ENCODE measurements around the gene C4B. TPM values are rescaled to one million over a fixed set of nuclear protein-coding genes. Genes with fewer than 3 reads are reported as not detected.
A peak's percentile ranks its signal among the peaks of the same experiment; 100 is the strongest.
"Not testable (repeated sequence)": the region's sequence is repeated elsewhere in the genome, so short reads cannot be mapped to it uniquely, and the experiment has no call there.

Gene C4B
- total RNA-seq, 1 experiment from 2014 or later, result 3.7 TPM

GRCh38 chr6:32047855-32048766 is 33.5 kb downstream of the C4B start (continued):
- peak; percentile 92 for TF ChIP-seq CTCF (IDR thresholded peaks at IDR 0.05)

- DNase-seq (ENCODE audit: low spot score); H3K27me3 Mint-ChIP-seq (ENCODE audit: low read depth); POLR2A ChIA-PET; H3K36me3 Mint-ChIP-seq; H3K9me3 Mint-ChIP-seq; H3K4me3 Mint-ChIP-seq; ATAC-seq; H3K4me1 Mint-ChIP-seq; H3K27ac Mint-ChIP-seq: not testable (repeated sequence)
- CTCF ChIA-PET, result interaction anchor here (1.7 to 3.5 kb wide), 6 partner anchors 10 to 97 kb away, joined by 4 to 20 read pairs (median 15); partner anchors contain the start of gene FKBPL
Observed at GRCh38 chr6:32049149-32049548, 34.6 kb downstream of the C4B start.

- H3K36me3 Mint-ChIP-seq; H3K4me3 Mint-ChIP-seq; ATAC-seq; H3K27ac Mint-ChIP-seq; H3K4me1 Mint-ChIP-seq; CTCF ChIA-PET; POLR2A ChIA-PET; H3K27me3 Mint-ChIP-seq (ENCODE audit: low read depth); H3K9me3 Mint-ChIP-seq; DNase-seq (ENCODE audit: low spot score): not testable (repeated sequence)
Observed at GRCh38 chr6:32049736-32050135, 35.1 kb downstream of the C4B start.

- no peak for TF ChIP-seq SP1 (CRISPR knock-in tag; conservative IDR thresholded peaks at IDR 0.05)
- TF ChIP-seq JAZF1 (CRISPR knock-in tag; IDR thresholded peaks at IDR 0.05), result no peak
- TF ChIP-seq PRDM15 (CRISPR knock-in tag; IDR thresholded peaks at IDR 0.05), result no peak
- TF ChIP-seq SOX15 (CRISPR knock-in tag; IDR thresholded peaks at IDR 0.05), result no peak
- no peak for TF ChIP-seq HMGA2 (CRISPR knock-in tag; IDR thresholded peaks at IDR 0.05)
- TF ChIP-seq ZNF425 (CRISPR knock-in tag; conservative IDR thresholded peaks at IDR 0.05), result no peak
- no peak for TF ChIP-seq ZMAT4 (CRISPR knock-in tag; IDR thresholded peaks at IDR 0.05)
- no peak for TF ChIP-seq JUN (CRISPR knock-in tag; IDR thresholded peaks at IDR 0.05)
- no peak for TF ChIP-seq USF2 (CRISPR knock-in tag; IDR thresholded peaks at IDR 0.05)
- TF ChIP-seq NFE2L1 (CRISPR knock-in tag; IDR thresholded peaks at IDR 0.05), result no peak
- CTCF ChIA-PET, result no interaction called here
- Mint-ChIP-seq H3K27ac (no peak overlapping the region), H3K36me3 (no peaks in the 10 kb centered on the region), H3K4me3 (no peak overlapping the region), H3K9me3 (no peaks in the 10 kb centered on the region), H3K27me3 (ENCODE audit: low read depth) (no peaks in the 10 kb centered on the region; the same call in 1 of the 2 replicates), H3K4me1 (peaks cover 2% of the 10 kb centered on the region; the same call in 1 of the 2 replicates)
- ATAC-seq (no peak), DNase-seq (ENCODE audit: low spot score) (no peak)
- POLR2A ChIA-PET, result no interaction called here
Observed at GRCh38 chr6:32050562-32050961, 36.0 kb downstream of the C4B start.

GRCh38 chr6:32052626-32053025 is 38.0 kb downstream of the C4B start:
- CTCF ChIA-PET; ATAC-seq; H3K36me3 Mint-ChIP-seq; POLR2A ChIA-PET; H3K9me3 Mint-ChIP-seq; H3K4me1 Mint-ChIP-seq; H3K4me3 Mint-ChIP-seq; DNase-seq (ENCODE audit: low spot score); H3K27me3 Mint-ChIP-seq (ENCODE audit: low read depth); H3K27ac Mint-ChIP-seq: not testable (repeated sequence)

- H3K27ac Mint-ChIP-seq; H3K27me3 Mint-ChIP-seq (ENCODE audit: low read depth); DNase-seq (ENCODE audit: low spot score); H3K4me3 Mint-ChIP-seq; CTCF ChIA-PET; H3K9me3 Mint-ChIP-seq; POLR2A ChIA-PET; ATAC-seq; H3K4me1 Mint-ChIP-seq; H3K36me3 Mint-ChIP-seq: not testable (repeated sequence)
Observed at GRCh38 chr6:32053314-32053713, 38.7 kb downstream of the C4B start.

- H3K27me3 Mint-ChIP-seq (ENCODE audit: low read depth); DNase-seq (ENCODE audit: low spot score); H3K4me1 Mint-ChIP-seq; H3K36me3 Mint-ChIP-seq; ATAC-seq; H3K27ac Mint-ChIP-seq; H3K9me3 Mint-ChIP-seq; H3K4me3 Mint-ChIP-seq; POLR2A ChIA-PET; CTCF ChIA-PET: not testable (repeated sequence)
Observed at GRCh38 chr6:32055756-32056155, 41.2 kb downstream of the C4B start.

Data from WTC11 (cell line).